A549 (cell line): ENCODE data around the gene LILRB3.

Source experiments
- CHD2 ChIP-seq: fragments of 150-350 bp; IDR thresholded peaks from 2 replicates; pipeline ENCODE4 v1.6.1; 2014; ENCODE audit warnings: low read length; ENCODE audit not compliant: partially characterized antibody
- CTCF ChIP-seq: fragments of >200 bp; sonication (Bioruptor Twin); formaldehyde crosslinking; IDR thresholded peaks from 3 replicates; pipeline ENCODE4 v1.5.1; 2016
- MAFK ChIP-seq: fragments of 450-650 bp; IDR thresholded peaks from 2 replicates; pipeline ENCODE4 v1.6.1; 2014; ENCODE audit not compliant: partially characterized antibody
- PHF8 ChIP-seq: fragments of 200-600 bp; sonication (generic); IDR thresholded peaks from 2 replicates; pipeline ENCODE4 v1.6.1; 2016; ENCODE audit warnings: low read depth, mild to moderate bottlenecking, antibody characterized with exemption, moderate library complexity, borderline replicate concordance
- POLR2A ChIP-seq: IDR thresholded peaks from 2 replicates; pipeline ENCODE4 v1.6.1; 2012; ENCODE audit warnings: mild to moderate bottlenecking, low read length
- RARB ChIP-seq: fragments of 250-450 bp; sonication (Bioruptor Pico); IDR thresholded peaks from 2 replicates; pipeline ENCODE4 v1.8.0; 2021; ENCODE audit warnings: mild to moderate bottlenecking, moderate library complexity
- TP53 ChIP-seq: fragments of 250-450 bp; sonication (Bioruptor Pico); IDR thresholded peaks from 2 replicates; pipeline ENCODE4 v1.5.0; 2021; ENCODE audit warnings: mild to moderate bottlenecking, moderate library complexity

GRCh38 chr19:54168174-54168917 lies 54.5 kb downstream of the LILRB3 start:
- TF ChIP-seq MAFK (no peak), CTCF (peak; percentile 79), RARB (CRISPR knock-in tag) (no peak), TP53 (no peak), POLR2A (no peak), PHF8 (no peak), CHD2 (no peak)
